Activated naive CD4-positive, alpha-beta T cell treated with Interleukin-2 at 50 U/mL for 16 hours (primary cell): Measurements from ENCODE around the gene TRUB2.

Experiments used
- DNase-seq: peaks from one replicate; pipeline ENCODE4 v3.0.0-alpha.2; 2020

TRUB2 gene

GRCh38 chr9:128322404-128323211 is at the start of gene TRUB2, which contains the start of gene COQ4:
Gene TRUB2 (minus strand): TSS chr9:128322447. CDS start chr9:128322408, 39 bp downstream.
Gene COQ4 (plus strand): TSS chr9:128322839. CDS start chr9:128322859, 20 bp downstream.
- DNase-seq = peak; percentile 93

- DNase-seq = no peak
These were observed 49.4 kb upstream of the TRUB2 start for GRCh38 chr9:128371630-128372117.

- peak; percentile 98 for DNase-seq
These were observed 48.7 kb upstream of the TRUB2 start, which contains the start of gene URM1 for GRCh38 chr9:128370752-128371629. Gene URM1 (plus strand): TSS chr9:128371374. CDS start chr9:128371381, 7 bp downstream.

GRCh38 chr9:128370367-128370751 is 48.1 kb upstream of the TRUB2 start:
- no peak for DNase-seq

- DNase-seq = no peak
These were observed 46.9 kb upstream of the TRUB2 start for GRCh38 chr9:128369024-128369706.

GRCh38 chr9:128365525-128365924 is 43.3 kb upstream of the TRUB2 start:
- no peak for DNase-seq

- no peak for DNase-seq
These were observed 40.5 kb upstream of the TRUB2 start for GRCh38 chr9:128362774-128363173.

- DNase-seq = peak; percentile 67
These were observed 39.9 kb upstream of the TRUB2 start for GRCh38 chr9:128361986-128362646.

GRCh38 chr9:128361296-128361985 is 39.2 kb upstream of the TRUB2 start:
- no peak for DNase-seq

- DNase-seq = no peak
These were observed 38.6 kb upstream of the TRUB2 start for GRCh38 chr9:128360826-128361225.

GRCh38 chr9:128358861-128359260 is 36.6 kb upstream of the TRUB2 start:
- no peak for DNase-seq

- no peak for DNase-seq
These were observed 35.8 kb upstream of the TRUB2 start for GRCh38 chr9:128358090-128358489.

- DNase-seq = no peak
These were observed 33.2 kb upstream of the TRUB2 start for GRCh38 chr9:128355451-128355850.

GRCh38 chr9:128349772-128350171 is 27.5 kb upstream of the TRUB2 start:
- no peak for DNase-seq

GRCh38 chr9:128349125-128349524 is 26.9 kb upstream of the TRUB2 start:
- no peak for DNase-seq

- DNase-seq = no peak
These were observed 22.8 kb upstream of the TRUB2 start for GRCh38 chr9:128344931-128345605.

GRCh38 chr9:128343855-128344254 is 21.6 kb upstream of the TRUB2 start:
- DNase-seq = no peak

GRCh38 chr9:128342971-128343680 is 20.9 kb upstream of the TRUB2 start:
- no peak for DNase-seq

GRCh38 chr9:128341435-128341849 is 19.2 kb upstream of the TRUB2 start:
- DNase-seq = peak; percentile 75

- peak; percentile 28 for DNase-seq
These were observed 18.6 kb upstream of the TRUB2 start for GRCh38 chr9:128340691-128341434.
